Measurements from ENCODE around the gene PDIA4. TPM values are rescaled to one million over a fixed set of nuclear protein-coding genes. Genes with fewer than 3 reads are reported as not detected.
A peak's percentile ranks its signal among the peaks of the same experiment; 100 is the strongest.

PDIA4 gene
- total and polyA plus RNA-seq, 8 donors: 35.6 to 185 (median 71.6) TPM

DNA sequence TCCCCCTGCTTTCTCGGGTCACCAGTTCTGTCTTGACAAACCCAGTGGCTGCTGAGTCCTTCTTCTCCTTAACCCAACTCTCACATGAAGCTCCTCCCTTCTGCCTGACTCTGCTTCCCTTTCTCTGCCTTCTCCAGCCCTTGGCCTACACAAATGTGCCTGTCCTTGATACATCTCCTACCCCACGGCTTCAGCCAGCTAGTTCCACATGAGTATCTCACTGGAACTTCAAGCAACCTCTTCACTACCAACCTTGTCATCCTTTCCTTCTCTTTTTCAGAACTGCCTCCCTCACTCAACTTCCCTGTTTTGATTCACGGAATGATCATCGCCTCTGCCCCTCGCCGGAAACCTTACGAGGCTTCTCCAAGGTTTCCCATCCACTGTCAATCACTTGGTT lies 55.9 kb downstream of the PDIA4 start:
- H3K4me3 ChIP-seq: no peak overlapping the region
- DNase-seq (no peak), FAIRE-seq (no peak), ATAC-seq (peak in 2 of 4 donors; percentile 16 to 17)
- intact Hi-C loops (cut with DNase I): no loop called here
- WGBS, 2 donors: 70 to 77% methylated on average over 7 of the region's 7 CpGs
- no peak overlapping the region for H3K27ac ChIP-seq
- no peaks in the 10 kb centered on the region for H3K27me3 ChIP-seq
- H3K36me3 ChIP-seq: no peaks in the 10 kb centered on the region
- no peaks in the 10 kb centered on the region for H3K4me1 ChIP-seq
- TF ChIP-seq CTCF (IDR thresholded peaks at IDR 0.05): no peak
- no peaks in the 10 kb centered on the region for H3K9me3 ChIP-seq

- peaks cover 0 to 3% (median 0%) of the 10 kb centered on the region in 3 donors for H3K4me1 ChIP-seq
- FAIRE-seq: no peak
- no peak for DNase-seq
- intact Hi-C loops (cut with DNase I): loop anchor here in 2 of 3 donors (10.0 kb wide), 2 partner anchors 113 to 463 kb away; no protein-coding TSS in a partner anchor
- no peak overlapping the region for H3K4me3 ChIP-seq
- 66 to 75% methylated on average over 3 of the region's 3 CpGs for WGBS, 2 donors
- TF ChIP-seq CTCF (IDR thresholded peaks at IDR 0.05): no peak
- no peak overlapping the region for H3K27ac ChIP-seq
- ATAC-seq: no peak
- no peaks in the 10 kb centered on the region for H3K36me3 ChIP-seq
- H3K9me3 ChIP-seq: no peaks in the 10 kb centered on the region
- no peaks in the 10 kb centered on the region for H3K27me3 ChIP-seq
Observed at GRCh38 chr7:148967602-148968001, 60.7 kb downstream of the PDIA4 start.

GRCh38 chr7:148967032-148967372 lies 61.3 kb downstream of the PDIA4 start:
- H3K27ac ChIP-seq: no peak overlapping the region
- 27 to 28% methylated on average over 13 of the region's 13 CpGs for WGBS, 2 donors
- intact Hi-C loops (cut with DNase I): loop anchor here in 2 of 3 donors (10.0 kb wide), 2 partner anchors 112 to 462 kb away; no protein-coding TSS in a partner anchor

DNA sequence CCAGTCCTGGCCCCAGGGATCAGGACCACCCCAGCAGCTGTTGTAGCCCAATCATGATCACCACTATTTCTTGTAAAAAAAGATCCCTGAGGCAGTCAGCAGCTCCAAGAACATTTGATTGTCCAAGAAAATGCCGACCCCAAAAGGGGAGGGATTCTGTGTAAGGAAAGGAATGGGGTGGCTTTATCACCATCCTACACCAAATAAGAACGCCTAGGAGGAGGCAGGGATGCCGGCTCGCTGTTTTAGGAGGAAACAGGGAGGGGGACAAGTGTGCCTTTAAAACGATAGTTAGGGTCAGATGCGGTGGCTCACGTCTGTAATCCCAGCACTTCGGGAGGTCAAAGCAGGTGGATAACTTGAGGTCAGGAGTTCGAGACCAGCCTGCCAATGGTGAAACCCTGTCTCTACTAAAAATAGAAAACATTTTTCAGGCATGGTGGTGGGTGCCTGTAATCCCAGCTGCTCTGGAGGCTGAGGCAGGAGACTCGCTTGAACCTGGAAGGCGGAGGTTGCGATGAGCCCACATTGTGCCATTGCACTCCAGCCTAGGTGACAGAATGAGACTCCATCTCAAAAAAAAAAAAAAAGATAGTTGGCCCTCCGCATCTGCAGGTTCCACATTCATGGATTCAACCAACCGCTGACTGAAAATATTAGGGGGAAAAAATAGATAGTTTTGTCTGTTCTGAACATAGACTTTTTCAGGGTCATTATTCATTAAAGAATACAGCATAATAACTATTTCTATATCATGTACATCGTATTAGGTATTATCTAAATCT lies 63.6 kb downstream of the PDIA4 start:
- no peak for TF ChIP-seq CTCF (IDR thresholded peaks at IDR 0.05)
- no peaks in the 10 kb centered on the region for H3K27me3 ChIP-seq
- peak overlapping the region in 3 of 4 donors; percentile 5 to 50 (median 47) for H3K4me3 ChIP-seq
- WGBS, 2 donors: 46 to 55% methylated on average over 15 of the region's 15 CpGs
- no peaks in the 10 kb centered on the region for H3K36me3 ChIP-seq
- DNase-seq: no peak
- peaks cover 0 to 7% (median 0%) of the 10 kb centered on the region in 3 donors for H3K4me1 ChIP-seq
- no peaks in the 10 kb centered on the region for H3K9me3 ChIP-seq
- FAIRE-seq: no peak
- intact Hi-C loops (cut with DNase I): loop anchor here in 2 of 3 donors (5.0 to 10.0 kb wide), 3 partner anchors 110 to 460 kb away; no protein-coding TSS in a partner anchor
- peak overlapping the region in 2 of 4 donors; percentile 53 to 76 for H3K27ac ChIP-seq
- ATAC-seq: no peak

More at GRCh38 chr7:148967032-148967372, 61.3 kb downstream of the PDIA4 start:
- no peak for DNase-seq
- H3K36me3 ChIP-seq: no peaks in the 10 kb centered on the region
- no peaks in the 10 kb centered on the region for H3K9me3 ChIP-seq
- peak overlapping the region in 3 of 4 donors; percentile 13 to 41 (median 32) for H3K4me3 ChIP-seq
- no peak for ATAC-seq
- H3K4me1 ChIP-seq: peaks cover 0 to 7% (median 0%) of the 10 kb centered on the region in 3 donors
- TF ChIP-seq CTCF (IDR thresholded peaks at IDR 0.05): peak in 2 of 4 donors; percentile 3 to 4
- FAIRE-seq: no peak
- H3K27me3 ChIP-seq: no peaks in the 10 kb centered on the region

All from pancreas (tissue), 10 donors.